ENCODE data around the gene FBRSL1.

The FBRSL1 gene

DNA sequence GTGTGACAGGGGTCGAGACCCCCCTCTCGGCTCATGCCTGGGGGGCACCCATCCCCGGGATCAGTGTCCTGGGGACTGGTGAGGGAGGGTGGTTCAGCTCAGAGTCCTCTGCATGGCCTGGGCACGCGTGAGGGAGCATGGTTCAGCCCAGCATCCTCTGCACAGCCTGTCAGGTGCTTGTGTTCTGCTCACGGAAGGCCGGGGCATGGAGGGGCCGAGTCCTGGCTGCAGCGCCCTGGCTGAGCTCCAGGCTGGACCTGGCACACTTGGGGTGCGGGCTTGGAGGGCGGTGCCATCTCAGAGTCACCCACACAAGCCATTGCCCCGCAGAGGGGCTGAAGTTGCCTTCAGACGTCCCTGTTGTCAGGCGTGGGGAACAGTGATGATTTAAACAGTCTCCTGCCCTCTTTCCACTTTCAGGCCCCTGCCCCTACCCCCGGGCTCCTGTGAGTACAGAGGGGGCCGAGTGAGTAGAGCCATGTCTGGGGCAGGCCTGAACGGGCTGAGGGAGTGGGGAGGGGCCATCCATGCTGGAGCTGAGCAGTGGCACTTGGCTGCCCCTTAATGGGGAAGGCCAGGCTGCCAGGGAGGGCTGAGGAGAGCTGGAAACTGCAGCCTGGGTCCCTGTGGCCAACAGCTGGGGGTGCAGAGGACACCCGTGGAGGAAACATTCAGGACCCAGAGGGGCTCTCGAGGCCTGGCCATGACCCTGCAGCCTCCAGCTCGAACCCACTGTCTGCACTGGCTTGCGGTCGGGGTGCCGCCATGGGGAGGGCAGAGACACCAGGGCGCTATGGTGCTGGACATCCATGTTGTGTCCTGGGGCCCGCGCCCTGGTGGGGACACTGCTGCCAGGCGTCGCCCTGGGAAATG is 22.5 kb downstream of the FBRSL1 start:
- DNase-seq (ENCODE audit: low spot score), result no peak
- TF ChIP-seq, protein P1, sequence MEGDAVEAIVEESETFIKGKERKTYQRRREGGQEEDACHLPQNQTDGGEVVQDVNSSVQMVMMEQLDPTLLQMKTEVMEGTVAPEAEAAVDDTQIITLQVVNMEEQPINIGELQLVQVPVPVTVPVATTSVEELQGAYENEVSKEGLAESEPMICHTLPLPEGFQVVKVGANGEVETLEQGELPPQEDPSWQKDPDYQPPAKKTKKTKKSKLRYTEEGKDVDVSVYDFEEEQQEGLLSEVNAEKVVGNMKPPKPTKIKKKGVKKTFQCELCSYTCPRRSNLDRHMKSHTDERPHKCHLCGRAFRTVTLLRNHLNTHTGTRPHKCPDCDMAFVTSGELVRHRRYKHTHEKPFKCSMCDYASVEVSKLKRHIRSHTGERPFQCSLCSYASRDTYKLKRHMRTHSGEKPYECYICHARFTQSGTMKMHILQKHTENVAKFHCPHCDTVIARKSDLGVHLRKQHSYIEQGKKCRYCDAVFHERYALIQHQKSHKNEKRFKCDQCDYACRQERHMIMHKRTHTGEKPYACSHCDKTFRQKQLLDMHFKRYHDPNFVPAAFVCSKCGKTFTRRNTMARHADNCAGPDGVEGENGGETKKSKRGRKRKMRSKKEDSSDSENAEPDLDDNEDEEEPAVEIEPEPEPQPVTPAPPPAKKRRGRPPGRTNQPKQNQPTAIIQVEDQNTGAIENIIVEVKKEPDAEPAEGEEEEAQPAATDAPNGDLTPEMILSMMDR (IDR thresholded peaks at IDR 0.05; ENCODE audit: extremely low read depth, missing control alignments), result no peak

- TF ChIP-seq, protein P1 (IDR thresholded peaks at IDR 0.05; ENCODE audit: extremely low read depth, missing control alignments), result no peak
- no peak for DNase-seq (ENCODE audit: low spot score)
These were observed 23.1 kb downstream of the FBRSL1 start for GRCh38 chr12:132513070-132513398.

- TF ChIP-seq, protein P1 (IDR thresholded peaks at IDR 0.05; ENCODE audit: extremely low read depth, missing control alignments), result no peak
- no peak for DNase-seq (ENCODE audit: low spot score)
These were observed 23.6 kb downstream of the FBRSL1 start for GRCh38 chr12:132513458-132514135.

DNA sequence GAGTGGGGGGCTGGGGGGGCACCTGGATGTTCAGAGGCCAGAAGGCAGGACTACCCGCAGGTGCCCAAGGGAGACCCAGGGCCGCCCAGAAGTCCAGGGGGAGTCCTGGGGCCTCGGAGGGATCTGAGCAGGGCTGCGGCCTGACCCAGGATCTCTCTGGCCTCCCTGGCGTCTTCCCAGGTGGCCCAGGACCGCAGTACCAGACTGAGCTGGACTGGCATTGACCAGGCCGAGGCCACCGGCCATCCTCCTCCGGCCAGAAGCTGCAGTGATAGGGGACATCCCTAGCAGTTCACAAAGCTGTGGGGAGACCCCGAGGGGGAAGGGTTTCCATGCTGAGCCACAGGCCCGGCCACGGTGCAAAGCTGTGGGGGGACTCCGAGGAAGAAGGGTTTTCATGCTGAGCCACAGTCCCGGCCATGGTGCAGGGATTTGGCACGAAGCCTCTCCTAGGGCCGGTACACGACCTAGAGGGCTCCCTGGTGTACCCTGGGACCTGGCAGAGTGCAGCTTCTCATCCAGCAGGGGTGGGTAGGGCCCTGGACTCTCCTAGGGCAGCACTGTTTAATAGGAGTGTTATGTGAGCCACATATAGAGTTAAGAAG is 24.4 kb downstream of the FBRSL1 start:
- no peak for DNase-seq (ENCODE audit: low spot score)
- TF ChIP-seq, protein P1 (IDR thresholded peaks at IDR 0.05; ENCODE audit: extremely low read depth, missing control alignments), result no peak

GRCh38 chr12:132514838-132515237 is 24.9 kb downstream of the FBRSL1 start:
- no peak for DNase-seq (ENCODE audit: low spot score)
- TF ChIP-seq, protein P1 (IDR thresholded peaks at IDR 0.05; ENCODE audit: extremely low read depth, missing control alignments), result no peak

DNA sequence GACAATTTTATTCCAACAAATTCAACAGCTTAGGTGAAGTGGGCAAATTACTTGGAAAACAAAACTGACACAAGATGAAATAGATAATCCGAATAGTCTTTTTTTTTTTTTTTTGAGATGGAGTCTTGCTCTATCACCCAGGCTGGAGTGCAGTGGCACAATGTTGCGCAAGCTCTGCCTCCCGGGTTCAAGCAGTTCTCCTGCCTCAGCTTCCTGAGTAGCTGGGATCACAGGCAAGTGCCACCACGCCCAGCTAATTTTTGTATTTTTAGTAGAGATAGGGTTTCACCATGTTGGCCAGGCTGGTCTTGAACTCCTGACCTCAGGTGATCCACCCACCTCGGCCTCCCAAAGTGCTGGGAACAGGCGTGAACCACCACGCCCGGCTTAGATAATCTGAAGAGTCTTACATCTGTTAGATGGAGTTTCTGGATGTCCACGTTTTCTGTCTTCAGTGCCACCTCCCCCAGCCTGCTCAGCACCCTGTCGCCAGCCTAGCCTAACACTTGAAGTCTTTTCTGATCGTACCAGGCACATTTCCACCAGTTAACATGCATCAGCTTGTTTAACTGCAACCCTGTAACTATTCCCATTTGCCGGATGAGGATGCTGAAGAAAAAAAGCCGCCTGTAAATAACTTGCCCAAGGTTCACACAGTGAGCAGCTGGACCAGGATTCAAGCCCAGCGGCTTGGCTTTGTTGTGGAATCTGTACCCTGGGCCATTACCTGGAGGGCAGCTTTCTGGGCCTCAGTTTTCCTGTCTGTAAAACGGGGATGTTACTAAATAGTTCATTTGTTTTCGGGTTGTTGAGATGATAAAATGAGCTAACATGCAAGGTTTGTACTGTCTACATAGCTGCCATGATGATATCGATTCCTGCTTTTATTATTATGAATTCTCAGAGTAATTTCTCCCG is 26.4 kb downstream of the FBRSL1 start:
- TF ChIP-seq, protein P1 (IDR thresholded peaks at IDR 0.05; ENCODE audit: extremely low read depth, missing control alignments), result no peak
- no peak for DNase-seq (ENCODE audit: low spot score)
